Skeletal muscle satellite cell (primary cell): ENCODE results near the gene GATA5.

Source experiments
- H3K27me3 ChIP-seq: 2 replicates; pipeline ENCODE4 v1.7.0; 2013; ENCODE audit warnings: low read length; ENCODE audit not compliant: control insufficient read depth, insufficient read depth
- H3K36me3 ChIP-seq: 2 replicates; pipeline ENCODE4 v1.7.0; 2013; ENCODE audit warnings: mild to moderate bottlenecking, control low read depth, low read length; ENCODE audit not compliant: insufficient read depth
- H3K4me1 ChIP-seq: 2 replicates; pipeline ENCODE4 v1.7.0; 2013; ENCODE audit warnings: low read length; ENCODE audit not compliant: control insufficient read depth, insufficient read depth
- H3K4me2 ChIP-seq: 2 replicates; pipeline ENCODE4 v1.7.0; 2013; ENCODE audit warnings: mild to moderate bottlenecking, low read length
- H3K4me3 ChIP-seq: 2 replicates; pipeline ENCODE4 v1.7.0; 2013; ENCODE audit warnings: low read length
- H3K9ac ChIP-seq: 2 replicates; pipeline ENCODE4 v1.7.0; 2013; ENCODE audit warnings: mild to moderate bottlenecking, low read depth, low read length, moderate library complexity
- H3K9me3 ChIP-seq: replicated peaks from 2 replicates; pipeline ENCODE4 v1.7.0; 2013; ENCODE audit warnings: mild to moderate bottlenecking, control low read depth, low read length

The GATA5 gene

GRCh38 chr20:62485062-62485700 is 9.4 kb upstream of the GATA5 start:
- no peak overlapping the region for H3K4me2 ChIP-seq
- no peaks in the 10 kb centered on the region for H3K4me1 ChIP-seq
- no peak overlapping the region for H3K4me3 ChIP-seq
- no peak overlapping the region for H3K9ac ChIP-seq
- H3K9me3 ChIP-seq: no peaks in the 10 kb centered on the region
- peaks cover 91% of the 10 kb centered on the region for H3K27me3 ChIP-seq
- no peaks in the 10 kb centered on the region for H3K36me3 ChIP-seq

GRCh38 chr20:62484478-62484877 is 8.7 kb upstream of the GATA5 start:
- Histone ChIP-seq H3K27me3 (peaks cover 88% of the 10 kb centered on the region), H3K36me3 (no peaks in the 10 kb centered on the region), H3K4me3 (no peak overlapping the region), H3K9me3 (no peaks in the 10 kb centered on the region), H3K9ac (no peak overlapping the region), H3K4me1 (no peaks in the 10 kb centered on the region), H3K4me2 (no peak overlapping the region)

GRCh38 chr20:62483613-62484458 is 8.0 kb upstream of the GATA5 start:
- Histone ChIP-seq H3K9ac (no peak overlapping the region), H3K27me3 (peaks cover 88% of the 10 kb centered on the region)

GRCh38 chr20:62482974-62483373 is 7.2 kb upstream of the GATA5 start:
- Histone ChIP-seq H3K27me3 (peaks cover 89% of the 10 kb centered on the region), H3K4me2 (no peak overlapping the region), H3K4me1 (no peaks in the 10 kb centered on the region), H3K9me3 (no peaks in the 10 kb centered on the region), H3K36me3 (no peaks in the 10 kb centered on the region), H3K9ac (no peak overlapping the region), H3K4me3 (no peak overlapping the region)

More at GRCh38 chr20:62483613-62484458, 8.0 kb upstream of the GATA5 start:
- H3K36me3 ChIP-seq: no peaks in the 10 kb centered on the region
- no peaks in the 10 kb centered on the region for H3K4me1 ChIP-seq
- H3K9me3 ChIP-seq: no peaks in the 10 kb centered on the region
- H3K4me2 ChIP-seq: no peak overlapping the region
- no peak overlapping the region for H3K4me3 ChIP-seq

- Histone ChIP-seq H3K4me3 (no peak overlapping the region), H3K36me3 (no peaks in the 10 kb centered on the region), H3K9me3 (no peaks in the 10 kb centered on the region), H3K9ac (no peak overlapping the region), H3K27me3 (peaks cover 90% of the 10 kb centered on the region), H3K4me2 (no peak overlapping the region), H3K4me1 (no peaks in the 10 kb centered on the region)
Observed at GRCh38 chr20:62482146-62482809, 6.5 kb upstream of the GATA5 start.

- no peak overlapping the region for H3K4me3 ChIP-seq
- H3K9ac ChIP-seq: no peak overlapping the region
- no peaks in the 10 kb centered on the region for H3K4me1 ChIP-seq
- no peak overlapping the region for H3K4me2 ChIP-seq
- no peaks in the 10 kb centered on the region for H3K36me3 ChIP-seq
- no peaks in the 10 kb centered on the region for H3K9me3 ChIP-seq
- peaks cover 84% of the 10 kb centered on the region for H3K27me3 ChIP-seq
Observed at GRCh38 chr20:62481425-62482145, 5.8 kb upstream of the GATA5 start.

- H3K36me3 ChIP-seq: no peaks in the 10 kb centered on the region
- no peak overlapping the region for H3K9ac ChIP-seq
- no peaks in the 10 kb centered on the region for H3K4me1 ChIP-seq
- H3K4me3 ChIP-seq: no peak overlapping the region
- H3K27me3 ChIP-seq: peaks cover 79% of the 10 kb centered on the region
- no peaks in the 10 kb centered on the region for H3K9me3 ChIP-seq
- no peak overlapping the region for H3K4me2 ChIP-seq
Observed at GRCh38 chr20:62480318-62480717, 4.5 kb upstream of the GATA5 start.

- Histone ChIP-seq H3K4me2 (no peak overlapping the region), H3K36me3 (no peaks in the 10 kb centered on the region), H3K9ac (no peak overlapping the region), H3K4me1 (no peaks in the 10 kb centered on the region), H3K4me3 (no peak overlapping the region), H3K9me3 (no peaks in the 10 kb centered on the region), H3K27me3 (peaks cover 79% of the 10 kb centered on the region)
Observed at GRCh38 chr20:62479656-62480055, 3.9 kb upstream of the GATA5 start.

GRCh38 chr20:62479156-62479555 is 3.4 kb upstream of the GATA5 start:
- no peak overlapping the region for H3K4me3 ChIP-seq
- H3K9ac ChIP-seq: no peak overlapping the region
- no peak overlapping the region for H3K4me2 ChIP-seq
- no peaks in the 10 kb centered on the region for H3K9me3 ChIP-seq
- peaks cover 79% of the 10 kb centered on the region for H3K27me3 ChIP-seq
- no peaks in the 10 kb centered on the region for H3K4me1 ChIP-seq
- no peaks in the 10 kb centered on the region for H3K36me3 ChIP-seq

- no peak overlapping the region for H3K9ac ChIP-seq
- H3K9me3 ChIP-seq: no peaks in the 10 kb centered on the region
- no peaks in the 10 kb centered on the region for H3K4me1 ChIP-seq
- H3K27me3 ChIP-seq: peaks cover 79% of the 10 kb centered on the region
- H3K4me2 ChIP-seq: no peak overlapping the region
- no peak overlapping the region for H3K4me3 ChIP-seq
- H3K36me3 ChIP-seq: no peaks in the 10 kb centered on the region
Observed at GRCh38 chr20:62477669-62478455, 2.1 kb upstream of the GATA5 start.
